ENCODE results near the gene URAD.
A peak's percentile ranks its signal among the peaks of the same experiment; 100 is the strongest.

Gene URAD

DNA sequence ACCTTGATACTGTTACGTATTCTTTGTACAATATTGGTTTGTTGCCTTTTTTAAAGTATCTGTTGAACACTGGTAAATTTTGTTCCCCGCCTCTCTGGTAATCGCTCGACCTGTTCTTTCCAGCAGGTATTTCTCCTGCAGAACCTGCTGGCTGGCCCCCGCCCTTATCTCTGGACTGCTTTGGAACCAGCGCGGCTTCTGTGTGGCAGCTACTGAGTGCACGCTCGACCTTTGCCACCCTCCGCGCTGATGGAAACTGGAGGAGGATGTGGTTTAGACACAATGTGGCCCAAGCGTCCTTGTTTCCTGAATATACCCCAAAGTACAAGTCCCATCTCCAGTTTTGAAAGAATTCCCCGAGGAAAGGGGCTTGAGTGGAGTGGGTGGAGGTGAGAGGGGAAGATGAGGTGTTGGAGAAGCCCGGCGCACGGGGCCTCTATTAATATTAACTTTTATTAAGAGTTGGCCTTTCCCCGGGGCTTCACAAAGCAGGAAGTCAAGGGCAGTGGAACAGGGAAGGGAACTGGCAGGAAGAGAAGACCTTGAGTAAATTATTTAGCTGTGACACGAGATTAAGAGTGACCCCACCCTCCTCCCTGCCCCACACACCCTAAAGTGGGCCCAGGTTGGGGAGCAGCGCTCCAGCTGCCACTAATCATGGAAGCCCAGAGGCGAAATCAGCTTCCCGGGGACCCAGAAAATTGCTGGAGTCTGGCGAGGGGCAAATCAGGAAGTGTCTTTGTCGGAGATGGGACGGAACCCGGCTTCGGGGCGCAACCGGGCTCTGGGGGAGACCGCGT, 35.4 kb downstream of the URAD start:
- TF ChIP-seq CTCF (IDR thresholded peaks at IDR 0.05; ENCODE audit: low read depth, low read length), result no peak
- Histone ChIP-seq H3K27me3 (peaks cover 72% of the 10 kb centered on the region), H3K4me1 (no peaks in the 10 kb centered on the region), H3K4me3 (ENCODE audit: low read depth, low read length) (peak overlapping the region; percentile 47), H3K9me3 (no peaks in the 10 kb centered on the region), H3K36me3 (no peaks in the 10 kb centered on the region)
- DNase-seq, result no peak

- no peak for DNase-seq
- TF ChIP-seq CTCF (IDR thresholded peaks at IDR 0.05; ENCODE audit: low read depth, low read length), result no peak
- H3K27me3 ChIP-seq, result peaks cover 9% of the 10 kb centered on the region
Measured at GRCh38 chr13:27942972-27943371, 45.5 kb downstream of the URAD start.

GRCh38 chr13:27933580-27934328, 54.7 kb downstream of the URAD start:
- H3K4me3 ChIP-seq (ENCODE audit: low read depth, low read length), result no peak overlapping the region
- no peak for TF ChIP-seq CTCF (IDR thresholded peaks at IDR 0.05; ENCODE audit: low read depth, low read length)
- no peaks in the 10 kb centered on the region for H3K36me3 ChIP-seq
- H3K4me1 ChIP-seq, result no peaks in the 10 kb centered on the region
- DNase-seq, result no peak
- no peaks in the 10 kb centered on the region for H3K9me3 ChIP-seq
- H3K27me3 ChIP-seq, result peaks cover 36% of the 10 kb centered on the region

More at GRCh38 chr13:27942972-27943371, 45.5 kb downstream of the URAD start:
- no peaks in the 10 kb centered on the region for H3K36me3 ChIP-seq
- no peaks in the 10 kb centered on the region for H3K9me3 ChIP-seq
- no peak overlapping the region for H3K4me3 ChIP-seq (ENCODE audit: low read depth, low read length)
- no peaks in the 10 kb centered on the region for H3K4me1 ChIP-seq

DNA sequence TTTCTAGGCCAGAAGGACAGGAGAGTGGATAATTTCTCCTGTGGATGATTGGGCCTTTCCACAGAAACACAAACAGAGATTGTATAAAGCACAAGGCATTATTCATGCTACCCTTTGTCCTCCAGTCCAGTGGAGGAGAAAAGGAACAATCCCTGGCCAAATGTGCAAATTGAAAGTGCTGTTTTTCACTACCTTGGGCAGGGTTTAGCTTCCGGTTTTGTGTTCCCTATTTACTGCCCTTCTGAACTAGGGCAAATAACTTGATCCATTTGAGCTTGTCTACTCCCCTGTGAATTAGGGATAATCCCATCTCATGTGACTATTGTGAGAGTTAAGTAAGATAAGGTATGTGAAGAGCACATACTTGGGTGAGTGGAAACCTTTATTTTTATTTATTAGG, 55.4 kb downstream of the URAD start:
- no peaks in the 10 kb centered on the region for H3K36me3 ChIP-seq
- no peak for DNase-seq
- H3K4me3 ChIP-seq (ENCODE audit: low read depth, low read length), result no peak overlapping the region
- no peaks in the 10 kb centered on the region for H3K4me1 ChIP-seq
- H3K27me3 ChIP-seq, result peaks cover 43% of the 10 kb centered on the region
- no peak for TF ChIP-seq CTCF (IDR thresholded peaks at IDR 0.05; ENCODE audit: low read depth, low read length)
- no peaks in the 10 kb centered on the region for H3K9me3 ChIP-seq

DNA sequence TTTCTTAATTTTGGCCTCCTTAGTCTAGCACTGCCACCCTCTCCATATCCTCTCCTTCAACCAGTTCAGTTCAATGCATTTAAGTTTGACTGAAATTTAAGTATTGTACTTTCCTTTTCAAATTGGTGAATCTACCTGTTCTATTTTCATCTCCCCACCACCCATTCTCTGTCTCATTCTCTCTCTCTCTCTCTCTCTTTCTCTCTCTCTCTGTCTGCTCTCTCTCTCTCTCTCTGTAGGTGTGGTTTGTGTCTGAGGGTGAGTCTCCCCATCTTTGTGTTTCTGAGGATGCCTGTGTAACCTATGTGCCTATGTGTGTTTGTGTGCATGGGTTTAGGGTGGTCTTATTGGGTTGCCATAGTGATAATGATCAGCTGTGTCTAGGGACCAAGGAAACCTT, 58.6 kb downstream of the URAD start:
- Histone ChIP-seq H3K4me1 (no peaks in the 10 kb centered on the region), H3K4me3 (ENCODE audit: low read depth, low read length) (no peak overlapping the region), H3K9me3 (no peaks in the 10 kb centered on the region), H3K27me3 (peaks cover 75% of the 10 kb centered on the region), H3K36me3 (no peaks in the 10 kb centered on the region)
- no peak for DNase-seq
- no peak for TF ChIP-seq CTCF (IDR thresholded peaks at IDR 0.05; ENCODE audit: low read depth, low read length)

All from BE2C (cell line).